HG03060 (cell line): ENCODE results near the gene AGAP1.

Experiments
- ATAC-seq: cut with Tn5 transposase; IDR thresholded peaks from one replicate; pipeline ENCODE4 v1.9.1; 2021; ENCODE audit warnings: low read depth, moderate number of reproducible peaks; ENCODE audit not compliant: unreplicated experiment

The AGAP1 gene

GRCh38 chr2:236033462-236033861 is 539.6 kb downstream of the AGAP1 start:
- ATAC-seq = no peak

- ATAC-seq = no peak
Observed at GRCh38 chr2:236034974-236035373, 541.1 kb downstream of the AGAP1 start.

- no peak for ATAC-seq
Observed at GRCh38 chr2:236036045-236036444, 542.2 kb downstream of the AGAP1 start.

GRCh38 chr2:236038096-236038495 is 544.3 kb downstream of the AGAP1 start:
- no peak for ATAC-seq

GRCh38 chr2:236040600-236041328 is 546.9 kb downstream of the AGAP1 start:
- ATAC-seq = no peak

- no peak for ATAC-seq
Observed at GRCh38 chr2:236041616-236042015, 547.8 kb downstream of the AGAP1 start.

GRCh38 chr2:236042087-236042486 is 548.2 kb downstream of the AGAP1 start:
- no peak for ATAC-seq

GRCh38 chr2:236044191-236044590 is 550.3 kb downstream of the AGAP1 start:
- ATAC-seq = no peak

GRCh38 chr2:236045251-236046235 is 551.7 kb downstream of the AGAP1 start:
- ATAC-seq = no peak

GRCh38 chr2:236046715-236047114 is 552.9 kb downstream of the AGAP1 start:
- no peak for ATAC-seq

GRCh38 chr2:236047176-236047575 is 553.3 kb downstream of the AGAP1 start:
- ATAC-seq = no peak

GRCh38 chr2:236047886-236048540 is 554.2 kb downstream of the AGAP1 start:
- ATAC-seq = no peak

GRCh38 chr2:236049981-236050380 is 556.1 kb downstream of the AGAP1 start:
- no peak for ATAC-seq

GRCh38 chr2:236051351-236051750 is 557.5 kb downstream of the AGAP1 start:
- ATAC-seq = no peak

GRCh38 chr2:236051806-236052205 is 558.0 kb downstream of the AGAP1 start:
- ATAC-seq = no peak

- ATAC-seq = no peak
Observed at GRCh38 chr2:236052206-236052605, 558.4 kb downstream of the AGAP1 start.

GRCh38 chr2:236052926-236053821 is 559.3 kb downstream of the AGAP1 start:
- ATAC-seq = no peak

GRCh38 chr2:236054125-236054524 is 560.3 kb downstream of the AGAP1 start:
- no peak for ATAC-seq

- ATAC-seq = no peak
Observed at GRCh38 chr2:236054621-236055305, 560.9 kb downstream of the AGAP1 start.
